HG03571 (cell line): ENCODE measurements around the gene NFAT5.

Source experiments
- ATAC-seq: cut with Tn5 transposase; IDR thresholded peaks from one replicate; pipeline ENCODE4 v1.9.1; 2021; ENCODE audit not compliant: unreplicated experiment

NFAT5 gene

DNA sequence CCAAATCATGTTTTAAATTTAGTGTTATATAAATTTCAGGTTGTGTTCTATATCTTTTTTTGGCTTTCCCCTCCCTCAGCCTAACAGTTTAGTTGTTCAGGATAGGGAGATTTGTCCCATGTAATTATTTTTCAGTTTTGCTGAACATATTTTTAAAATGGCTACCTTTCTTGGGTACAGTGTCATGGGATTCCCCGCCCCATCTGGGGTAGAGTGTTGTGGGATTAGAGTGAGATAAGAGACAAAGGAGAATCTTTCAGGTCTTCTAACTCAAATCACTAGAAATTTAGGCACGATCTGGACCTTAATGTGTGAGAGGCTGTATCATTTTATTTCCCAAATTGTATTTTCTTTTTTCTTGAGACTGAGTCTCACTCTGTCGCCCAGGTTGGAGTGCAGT lies 24.8 kb downstream of the NFAT5 start:
- ATAC-seq: no peak

- ATAC-seq: no peak
Measured at GRCh38 chr16:69593751-69594255, 28.0 kb downstream of the NFAT5 start.

GRCh38 chr16:69595127-69596036 lies 29.6 kb downstream of the NFAT5 start:
- no peak for ATAC-seq

DNA sequence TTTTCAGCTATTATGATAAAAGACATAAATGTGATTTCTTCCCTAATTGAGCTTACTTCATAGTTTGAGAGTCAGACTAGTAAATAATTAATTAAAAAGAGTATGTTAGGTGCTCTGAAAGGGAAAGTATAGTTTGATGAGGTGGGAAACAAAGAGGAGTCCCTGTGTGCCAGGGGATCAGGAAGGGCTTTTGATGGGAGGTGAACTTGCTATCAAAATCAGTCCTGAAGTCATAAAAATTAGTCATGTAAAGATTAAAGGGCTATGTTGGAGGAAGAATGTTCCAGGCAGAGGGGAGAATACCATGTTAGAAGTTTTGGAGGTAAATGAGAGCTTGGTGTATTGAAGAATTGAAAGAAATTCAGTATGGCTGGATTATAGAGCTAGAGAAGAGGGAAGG lies 31.0 kb downstream of the NFAT5 start:
- ATAC-seq: no peak

GRCh38 chr16:69598045-69598444 lies 32.3 kb downstream of the NFAT5 start:
- no peak for ATAC-seq

GRCh38 chr16:69599731-69600130 lies 34.0 kb downstream of the NFAT5 start:
- ATAC-seq: no peak

DNA sequence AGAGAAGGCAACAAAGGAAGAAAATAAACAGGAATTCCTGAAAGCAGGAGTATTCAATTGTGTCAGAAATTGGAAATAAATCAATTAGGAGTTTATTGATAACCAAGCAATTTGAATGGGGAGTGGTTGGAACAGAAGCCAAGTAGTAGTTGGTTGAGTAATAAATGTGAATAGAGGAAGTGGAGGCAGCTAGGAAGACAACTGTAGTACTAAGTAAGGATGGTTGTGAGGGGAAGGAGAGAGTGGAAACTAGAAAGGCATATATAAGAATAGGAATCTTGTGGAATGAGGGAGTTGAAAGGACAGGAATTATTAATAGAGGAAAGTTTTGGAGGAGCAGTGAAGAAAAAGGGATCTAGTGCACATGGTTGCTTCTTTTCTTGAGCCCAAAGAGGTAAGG lies 34.4 kb downstream of the NFAT5 start:
- no peak for ATAC-seq

DNA sequence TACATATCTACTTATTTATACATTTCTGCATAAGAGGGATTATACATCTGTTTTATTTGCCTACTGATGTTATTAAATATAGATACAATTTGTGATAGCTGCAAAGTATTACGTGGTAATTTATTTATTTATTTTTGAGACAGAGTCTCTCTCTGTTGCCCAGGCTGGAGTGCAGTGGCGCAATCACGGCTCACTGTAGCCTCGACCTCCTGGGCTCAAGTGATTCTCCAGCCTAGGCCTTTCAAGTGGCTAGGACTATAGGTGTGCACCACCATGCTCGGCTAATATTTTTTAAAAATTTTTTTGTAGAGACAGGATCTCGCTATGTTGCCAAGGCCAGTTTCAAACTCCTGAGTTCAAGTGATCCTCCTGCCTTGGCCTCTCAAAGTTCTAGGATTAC lies 35.5 kb downstream of the NFAT5 start:
- no peak for ATAC-seq

- no peak for ATAC-seq
Measured at GRCh38 chr16:69606985-69607384, 41.2 kb downstream of the NFAT5 start.

DNA sequence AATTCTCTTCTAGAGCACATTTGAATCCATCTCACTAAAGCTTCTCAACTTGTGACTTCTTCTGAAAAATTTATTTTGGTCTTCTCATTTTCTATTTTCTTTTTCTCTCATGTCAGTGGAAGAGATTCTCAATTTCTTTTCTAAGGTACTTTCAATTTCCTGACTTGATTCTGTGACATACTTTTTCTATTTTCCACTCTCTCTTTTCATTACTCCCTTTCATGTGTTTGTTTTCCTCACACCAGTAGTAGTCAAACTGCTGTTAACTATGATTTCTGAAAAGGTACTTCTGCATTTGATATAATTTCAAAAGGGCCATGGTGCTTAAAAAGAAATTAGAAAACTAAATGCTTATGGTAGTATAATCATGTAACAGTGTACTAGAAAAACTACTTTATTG lies 41.9 kb downstream of the NFAT5 start:
- no peak for ATAC-seq

DNA sequence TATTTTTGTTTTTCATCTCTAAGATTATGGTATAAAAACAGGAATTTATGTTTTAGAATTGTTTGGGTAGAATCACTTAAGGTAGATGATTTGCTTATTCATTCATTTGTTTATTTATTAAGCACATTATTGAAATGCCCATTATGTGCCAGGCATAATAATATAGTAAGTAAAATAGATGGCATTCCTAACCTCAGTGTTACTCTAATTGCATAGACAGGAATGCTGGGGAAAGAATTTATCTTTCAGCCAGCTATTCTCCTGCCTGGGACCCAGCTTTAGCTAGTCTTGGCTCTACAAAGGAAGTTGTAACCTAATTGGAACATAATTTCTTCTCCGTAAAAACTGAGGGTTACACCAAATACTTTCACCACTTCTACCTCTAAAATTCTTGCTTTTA lies 44.6 kb downstream of the NFAT5 start:
- ATAC-seq: no peak

- ATAC-seq: no peak
Measured at GRCh38 chr16:69611103-69611640, 45.4 kb downstream of the NFAT5 start.

GRCh38 chr16:69613378-69614154 lies 47.8 kb downstream of the NFAT5 start:
- ATAC-seq: no peak

DNA sequence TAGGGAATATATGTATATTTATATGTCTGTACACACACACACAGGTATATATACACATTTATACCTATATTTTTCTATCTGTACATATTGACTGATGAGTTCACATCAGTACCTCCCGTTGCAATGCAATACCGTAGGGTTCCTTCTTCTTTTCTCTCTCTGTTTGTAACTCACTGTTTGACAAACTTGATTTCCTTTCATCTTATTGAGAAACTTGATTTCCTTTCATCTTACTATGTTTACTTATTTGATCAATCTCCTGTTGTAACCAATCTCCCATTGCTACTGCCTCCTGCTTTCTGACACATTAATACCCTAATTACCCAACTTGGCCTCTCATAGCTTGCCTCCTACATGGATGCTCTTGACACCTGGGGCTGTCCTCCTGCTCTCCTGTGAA lies 49.8 kb downstream of the NFAT5 start:
- no peak for ATAC-seq

- ATAC-seq: no peak
Measured at GRCh38 chr16:69616082-69616481, 50.3 kb downstream of the NFAT5 start.

DNA sequence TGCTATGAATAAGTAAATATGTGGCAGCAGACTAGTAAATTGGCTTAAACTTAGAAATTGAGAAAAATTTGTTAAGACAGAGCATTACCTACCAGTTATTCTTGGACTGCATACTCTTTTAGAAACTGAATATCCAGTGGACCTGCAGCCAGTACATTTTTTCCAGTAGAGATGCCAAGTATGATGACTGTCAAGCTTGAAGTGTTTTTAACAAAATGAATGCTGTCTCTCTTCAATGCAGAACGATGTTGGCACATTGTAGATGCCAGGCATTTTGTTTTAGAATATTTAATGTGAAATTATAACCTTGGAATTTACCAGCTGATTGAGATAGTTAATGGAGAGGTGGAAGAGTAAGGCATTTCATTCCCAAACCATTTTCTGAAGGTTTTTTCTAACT lies 52.5 kb downstream of the NFAT5 start:
- no peak for ATAC-seq

DNA sequence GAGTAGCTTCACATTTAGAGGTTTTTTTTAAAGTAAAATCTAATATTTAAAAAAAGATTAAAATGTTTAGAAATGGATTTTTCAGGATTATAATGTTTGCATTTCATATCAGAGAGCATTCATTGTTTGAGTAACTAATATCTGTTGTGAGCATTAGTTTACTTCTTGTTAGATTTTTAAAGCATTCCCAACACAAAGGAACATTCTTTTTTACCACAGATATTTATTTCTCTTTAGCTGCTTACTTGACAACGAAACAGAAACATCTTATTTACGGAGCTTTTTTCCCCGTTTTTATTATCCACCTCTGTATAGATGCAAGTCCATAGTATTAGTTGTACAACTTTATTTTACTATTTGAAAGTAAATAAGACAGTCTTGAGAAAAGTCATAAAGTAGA lies 53.0 kb downstream of the NFAT5 start:
- ATAC-seq: no peak

GRCh38 chr16:69619514-69619913 lies 53.7 kb downstream of the NFAT5 start:
- ATAC-seq: no peak

DNA sequence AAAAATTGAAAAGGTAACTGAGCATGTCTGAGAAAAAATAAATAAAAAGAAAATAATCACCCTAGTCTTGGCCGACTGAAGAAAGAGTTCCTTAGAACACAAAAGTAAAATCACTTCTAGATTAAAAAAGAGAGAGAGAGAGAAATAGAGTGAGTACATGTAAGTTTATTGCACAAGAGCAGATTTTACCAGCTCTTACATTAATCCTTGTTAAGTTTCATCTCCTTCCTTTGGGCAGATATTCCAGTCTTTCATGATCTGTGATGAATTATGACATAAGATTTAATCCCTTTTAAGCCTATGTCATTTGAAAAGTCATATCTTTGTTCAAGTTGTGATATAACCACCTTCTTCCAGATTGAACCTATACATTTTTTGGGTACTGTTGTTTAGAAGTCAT lies 54.8 kb downstream of the NFAT5 start:
- ATAC-seq: no peak

DNA sequence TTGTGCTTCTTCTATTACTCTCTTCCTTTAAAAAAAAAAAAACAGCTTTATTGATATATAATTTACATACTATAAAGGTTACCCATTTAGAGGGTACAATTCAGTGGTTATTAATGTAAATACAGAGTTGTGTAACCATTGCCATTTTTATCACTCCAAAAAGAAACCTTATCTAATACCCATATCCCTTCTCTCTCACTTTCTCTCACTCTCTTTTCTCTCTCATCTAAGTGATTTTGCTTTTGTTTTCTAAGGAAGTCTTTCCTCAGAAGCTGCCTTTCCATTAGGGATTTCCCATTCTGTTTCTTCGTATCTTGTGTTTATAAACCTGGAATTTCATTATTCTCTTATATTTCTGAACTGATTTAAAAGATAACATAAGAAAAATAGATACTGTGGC lies 55.5 kb downstream of the NFAT5 start:
- no peak for ATAC-seq

DNA sequence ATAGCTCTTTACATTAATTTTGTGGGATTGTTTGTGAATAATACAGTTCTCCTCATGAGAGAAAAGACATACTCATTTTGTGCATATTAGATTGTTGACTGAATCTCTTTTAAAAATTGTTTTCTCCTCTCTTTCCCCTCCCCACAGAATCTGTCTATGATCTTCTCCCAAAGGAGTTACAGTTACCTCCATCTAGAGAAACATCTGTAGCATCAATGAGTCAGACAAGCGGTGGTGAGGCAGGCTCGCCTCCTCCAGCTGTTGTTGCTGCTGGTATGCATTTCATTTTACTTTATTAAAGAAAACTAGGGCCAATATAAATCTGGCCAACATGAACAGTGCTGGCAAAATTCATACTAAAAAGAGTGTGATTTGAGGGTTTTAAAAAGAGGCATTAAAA lies 60.5 kb downstream of the NFAT5 start:
- no peak for ATAC-seq

DNA sequence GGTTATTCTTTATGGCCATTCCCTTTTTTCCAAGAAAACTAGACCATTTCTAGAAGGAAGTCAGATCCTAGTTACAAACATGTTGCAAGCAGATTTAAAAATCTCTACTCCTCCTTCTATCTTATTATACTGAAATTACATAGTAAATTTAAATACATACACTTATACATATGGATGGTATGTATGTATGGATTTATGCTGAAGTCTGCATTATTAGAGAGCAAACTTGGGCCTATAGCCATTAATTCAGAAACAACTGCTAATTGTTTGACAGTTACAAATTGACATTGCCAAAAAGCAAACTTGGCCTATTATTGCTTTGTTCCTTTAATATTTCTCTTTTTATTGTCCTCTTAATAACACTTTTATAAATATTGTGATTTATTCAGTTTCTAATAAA lies 67.1 kb downstream of the NFAT5 start:
- ATAC-seq: no peak
